Common myeloid progenitor, CD34-positive (primary cell): ENCODE data around the gene IL36B.

Experiments used
- CTCF ChIA-PET: fragments of 350-600 bp; sonication (Branson Sonifier 250); formaldehyde crosslinking; loops from one replicate; lab custom pipeline; 2021; ENCODE audit warnings: antibody characterized with exemption; lab: Charles Lee
- POLR2A ChIA-PET: fragments of 350-600 bp; sonication (Branson Sonifier 250); formaldehyde crosslinking; loops from one replicate; lab custom pipeline; 2021; ENCODE audit warnings: antibody characterized with exemption; lab: Charles Lee
- DNase-seq, 3 donors: peaks; one replicate each; pipeline versions ENCODE4 v3.0.0 to v3.0.0-alpha.2; 2013
- H3K27ac ChIP-seq, 2 experiments: 1 replicate in 1 of 2; 2 replicates in 1 of 2; pipeline ENCODE4 v1.7.0; 2013; ENCODE audit warnings: inconsistent platforms in 2 of 2, low read length in 2 of 2, mild to moderate bottlenecking in 2 of 2, low read depth in 1 of 2, moderate library complexity in 1 of 2; ENCODE audit not compliant: severe bottlenecking in 2 of 2, insufficient read depth in 1 of 2, poor library complexity in 1 of 2
- H3K27me3 ChIP-seq, 5 experiments: replicated peaks in 2 of 5; 1 replicate in 3 of 5; 2 replicates in 2 of 5; pipeline versions ENCODE4 v1.6.1 to v1.7.0; 2013; ENCODE audit warnings: low read length in 4 of 5, mild to moderate bottlenecking in 2 of 5, moderate library complexity in 2 of 5, inconsistent platforms in 1 of 5; ENCODE audit not compliant: insufficient read depth in 5 of 5, control insufficient read depth in 4 of 5
- H3K36me3 ChIP-seq, 4 experiments: 1 replicate in 2 of 4; 2 replicates in 2 of 4; pipeline versions ENCODE4 v1.6.1 to v1.7.0; 2013; ENCODE audit warnings: low read length in 3 of 4, control low read depth in 1 of 4, mild to moderate bottlenecking in 1 of 4; ENCODE audit not compliant: control insufficient read depth in 4 of 4, insufficient read depth in 4 of 4
- H3K4me1 ChIP-seq, 4 experiments: 1 replicate in 3 of 4; 2 replicates in 1 of 4; pipeline versions ENCODE4 v1.6.1 to v1.7.1; 2013; ENCODE audit warnings: low read length in 3 of 4, mild to moderate bottlenecking in 3 of 4, control low read depth in 1 of 4, inconsistent platforms in 1 of 4, moderate library complexity in 1 of 4; ENCODE audit not compliant: control insufficient read depth in 4 of 4, insufficient read depth in 4 of 4; ENCODE audit errors: control extremely low read depth in 1 of 4
- H3K4me3 ChIP-seq, 7 experiments: 1 replicate in 4 of 7; 2 replicates in 3 of 7; pipeline versions ENCODE4 v1.5.1 to v1.7.0; 2013; ENCODE audit warnings: mild to moderate bottlenecking in 7 of 7, low read length in 6 of 7, moderate library complexity in 6 of 7, inconsistent platforms in 2 of 7, low read depth in 2 of 7, control low read depth in 1 of 7; ENCODE audit not compliant: insufficient read depth in 4 of 7, control insufficient read depth in 1 of 7; ENCODE audit errors: extremely low read depth in 1 of 7
- H3K9me3 ChIP-seq, 5 experiments: 1 replicate in 4 of 5; 2 replicates in 1 of 5; pipeline versions ENCODE4 v1.6.1 to v1.7.1; 2013; ENCODE audit warnings: low read length in 4 of 5, mild to moderate bottlenecking in 2 of 5, inconsistent platforms in 1 of 5, low read depth in 1 of 5, moderate library complexity in 1 of 5; ENCODE audit not compliant: control insufficient read depth in 4 of 5, insufficient read depth in 2 of 5; ENCODE audit errors: control extremely low read depth in 1 of 5
- WGBS: methylation state at CpG from one replicate; pipeline ENCODE4 v1.1.5; 2013; ENCODE audit not compliant: insufficient coverage; 5-methylcytosine and 5-hydroxymethylcytosine counted together

The IL36B gene

DNA sequence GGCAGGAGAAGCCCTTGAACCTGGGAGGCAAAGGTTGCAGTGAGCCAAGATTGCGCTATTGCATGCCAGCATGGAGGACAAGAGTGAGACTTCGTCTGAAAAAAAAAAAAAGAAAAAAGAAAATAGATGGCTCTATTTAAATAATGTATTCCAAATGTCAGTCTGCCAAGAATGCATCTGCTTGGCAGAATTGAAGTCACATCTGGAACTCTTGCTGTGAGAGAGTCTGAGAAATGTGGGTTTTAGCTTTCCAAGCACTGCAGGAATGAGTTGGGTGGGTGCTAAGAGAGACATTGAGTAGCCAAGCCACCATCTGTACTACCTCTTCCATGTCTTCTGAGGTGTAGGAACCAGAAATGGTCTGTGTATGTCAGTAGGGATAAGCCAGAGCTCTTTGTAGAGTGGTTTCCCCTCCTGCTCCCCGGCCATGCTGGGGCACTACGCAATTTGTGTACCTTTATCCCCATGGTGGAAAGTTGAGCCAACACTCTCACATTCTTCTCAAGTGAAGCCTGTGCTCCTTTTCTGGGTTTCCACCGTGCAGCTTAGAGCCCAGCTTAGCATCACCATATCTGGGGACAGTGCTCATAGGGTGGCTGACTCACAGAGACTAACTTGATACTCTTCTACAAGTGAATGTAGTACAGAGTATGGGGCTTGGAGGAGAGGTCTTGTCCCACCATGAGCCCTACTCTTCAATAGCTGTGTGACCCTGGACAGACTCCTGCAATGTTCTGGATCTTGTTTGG is 40.4 kb upstream of the IL36B start:
- CTCF ChIA-PET: interaction anchor here (0.6 to 1.1 kb wide), 3 partner anchors 10 to 45 kb away, joined by 3 to 4 read pairs (median 3); no protein-coding TSS in a partner anchor
- Histone ChIP-seq H3K4me1 (peaks cover 0 to 11% (median under 1%) of the 10 kb centered on the region in 4 experiments), H3K36me3 (no peaks in the 10 kb centered on the region), H3K9me3 (peaks cover 0 to 9% (median 0%) of the 10 kb centered on the region in 5 experiments), H3K4me3 (no peak overlapping the region), H3K27ac (no peak overlapping the region), H3K27me3 (no peaks in the 10 kb centered on the region)
- 100% methylated on average over 4 of the region's 5 CpGs for WGBS
- POLR2A ChIA-PET: no interaction called here
- DNase-seq: no peak

DNA sequence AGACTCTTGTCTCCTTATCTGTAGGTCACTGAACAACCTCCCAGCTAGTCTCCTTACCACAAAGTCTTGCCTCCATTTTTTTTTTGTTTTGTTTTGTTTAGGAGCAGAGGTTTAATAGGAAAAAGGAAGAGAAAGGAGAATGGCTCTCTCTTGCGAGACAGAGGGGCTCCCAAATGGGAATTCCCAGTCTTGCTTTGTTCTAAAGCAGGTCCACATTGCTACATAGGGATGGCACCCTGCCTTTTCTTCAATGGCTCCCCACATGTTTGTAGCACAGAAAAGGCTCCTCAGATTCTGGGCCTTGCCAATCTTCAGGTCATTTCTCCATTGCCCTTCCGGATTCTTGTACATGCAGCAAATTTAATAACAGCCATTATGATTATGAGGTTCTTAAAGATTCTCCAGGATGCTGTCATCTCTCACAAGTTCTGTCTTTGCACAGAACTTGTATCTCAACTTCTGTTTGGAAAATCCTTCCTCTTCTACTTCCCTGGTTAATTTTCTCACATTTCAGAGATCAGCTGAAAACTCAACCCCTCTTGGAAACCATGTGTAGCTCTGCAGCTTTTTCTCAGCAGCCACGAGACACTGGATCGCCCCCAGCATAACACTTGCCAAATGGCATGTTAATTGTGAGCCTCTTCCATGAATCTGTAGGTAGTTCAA is 38.7 kb upstream of the IL36B start:
- no peaks in the 10 kb centered on the region for H3K27me3 ChIP-seq
- ChIA-PET POLR2A (no interaction called here), CTCF (no interaction called here)
- H3K4me3 ChIP-seq: no peak overlapping the region
- no peak for DNase-seq
- H3K27ac ChIP-seq: no peak overlapping the region
- no peaks in the 10 kb centered on the region for H3K36me3 ChIP-seq
- 100% methylated on average over 4 of the region's 4 CpGs for WGBS
- H3K4me1 ChIP-seq: peaks cover 0 to 11% (median under 1%) of the 10 kb centered on the region in 4 experiments
- peaks cover 0 to 6% (median 0%) of the 10 kb centered on the region in 5 experiments for H3K9me3 ChIP-seq

DNA sequence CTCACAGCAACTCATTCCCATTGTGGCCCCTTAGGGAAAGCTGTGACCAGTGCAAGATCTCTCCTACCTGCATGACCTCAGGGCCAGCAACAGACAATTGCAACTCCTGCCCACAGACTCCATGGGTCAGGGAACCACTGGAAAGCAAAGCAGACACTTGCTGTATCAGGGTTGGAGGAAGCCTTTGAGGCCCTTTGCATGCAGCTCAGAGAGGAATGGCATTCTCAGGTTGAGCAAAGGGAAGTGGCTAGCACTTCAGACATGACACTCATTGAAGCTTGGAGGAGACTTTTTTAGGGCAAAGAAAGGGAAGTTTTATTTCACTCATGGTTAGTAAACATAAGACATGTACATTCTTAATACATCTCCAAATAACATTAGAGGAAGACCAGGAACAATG is 37.2 kb upstream of the IL36B start:
- POLR2A ChIA-PET: no interaction called here
- peaks cover 0 to 11% (median under 1%) of the 10 kb centered on the region in 4 experiments for H3K4me1 ChIP-seq
- CTCF ChIA-PET: interaction anchor here (1.1 to 2.6 kb wide), 3 partner anchors 10 to 109 kb away, joined by 3 to 11 read pairs (median 8); partner anchors contain the start of gene IL36RN
- H3K36me3 ChIP-seq: no peaks in the 10 kb centered on the region
- H3K4me3 ChIP-seq: no peak overlapping the region
- H3K9me3 ChIP-seq: peaks cover 0 to 2% (median 0%) of the 10 kb centered on the region in 5 experiments
- H3K27me3 ChIP-seq: no peaks in the 10 kb centered on the region
- no peak overlapping the region for H3K27ac ChIP-seq
- peak in 2 of 3 donors; percentile 22 to 26 for DNase-seq

DNA sequence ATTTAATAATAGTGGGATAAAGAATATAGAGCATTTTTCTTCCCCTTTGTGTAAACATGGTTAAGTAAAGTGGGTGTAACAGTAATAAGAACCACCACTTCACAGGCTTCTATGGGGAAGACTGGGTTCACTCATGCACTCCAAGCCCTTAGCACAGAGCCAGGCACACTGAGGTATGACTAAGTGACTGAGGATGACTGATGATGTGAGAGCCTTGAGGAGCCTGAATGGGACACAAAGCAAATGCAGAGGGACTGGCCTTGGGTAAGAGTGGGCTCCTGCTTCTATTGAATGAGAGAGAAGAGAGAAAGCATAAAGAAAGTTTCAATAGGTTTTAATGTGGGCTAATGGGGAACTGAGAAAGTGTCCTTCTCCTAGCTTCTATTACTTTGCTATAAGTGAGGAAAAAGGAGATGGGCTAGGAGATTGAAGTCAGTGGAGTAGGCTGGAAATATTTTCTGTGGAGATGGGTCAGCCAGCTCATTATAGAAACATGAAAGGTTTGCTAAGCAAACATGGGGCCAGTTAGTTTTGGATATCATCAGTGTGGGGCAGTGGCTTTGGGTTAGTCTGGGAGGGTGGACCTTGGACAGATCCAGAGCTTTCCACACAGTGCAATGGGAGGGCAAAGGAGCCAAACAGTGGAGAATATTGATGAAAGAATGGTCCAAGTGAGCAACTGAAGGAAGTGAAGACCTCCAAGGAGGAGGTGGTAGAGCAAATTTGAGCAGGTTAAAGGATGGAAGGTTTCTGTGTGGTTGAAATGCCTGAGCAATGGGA is 35.7 kb upstream of the IL36B start:
- H3K9me3 ChIP-seq: no peaks in the 10 kb centered on the region
- H3K4me3 ChIP-seq: no peak overlapping the region
- no peak for DNase-seq
- H3K4me1 ChIP-seq: peaks cover 0 to 11% (median under 1%) of the 10 kb centered on the region in 4 experiments
- H3K27me3 ChIP-seq: no peaks in the 10 kb centered on the region
- ChIA-PET POLR2A (no interaction called here), CTCF (interaction anchor here (0.7 to 2.6 kb wide), 5 partner anchors 8 to 111 kb away, joined by 3 to 11 read pairs (median 4); no protein-coding TSS in a partner anchor)
- no peak overlapping the region for H3K27ac ChIP-seq
- no peaks in the 10 kb centered on the region for H3K36me3 ChIP-seq

DNA sequence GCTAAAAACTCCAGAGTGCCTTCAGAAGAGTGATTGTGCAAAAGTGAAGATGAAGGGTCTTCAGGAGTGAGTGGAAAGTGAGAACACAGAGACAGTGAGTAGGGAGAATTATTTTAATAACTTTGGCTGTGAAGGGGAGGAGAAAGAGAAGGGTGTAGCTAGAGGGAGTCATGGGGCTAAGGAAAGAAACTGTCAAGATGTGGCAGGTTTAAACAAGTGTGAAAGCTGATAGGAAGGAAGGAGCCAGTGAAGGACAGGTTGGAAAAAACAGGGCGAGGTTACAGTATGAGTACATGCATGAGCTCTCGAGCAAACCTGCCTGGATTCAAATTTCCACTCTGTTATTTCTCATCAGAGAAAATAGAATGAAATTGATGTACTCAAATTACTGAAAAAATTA is 32.9 kb upstream of the IL36B start:
- H3K4me1 ChIP-seq: peaks cover 0 to 10% (median under 1%) of the 10 kb centered on the region in 4 experiments
- no peaks in the 10 kb centered on the region for H3K27me3 ChIP-seq
- no peak overlapping the region for H3K4me3 ChIP-seq
- no peaks in the 10 kb centered on the region for H3K36me3 ChIP-seq
- H3K27ac ChIP-seq: no peak overlapping the region
- CTCF ChIA-PET: interaction anchor here (0.7 to 10.6 kb wide), 5 partner anchors 20 to 89 kb away, joined by 3 to 127 read pairs (median 3); no protein-coding TSS in a partner anchor
- WGBS: no CpG with 5 or more reads among the region's 2 CpGs
- POLR2A ChIA-PET: no interaction called here
- no peaks in the 10 kb centered on the region for H3K9me3 ChIP-seq
- DNase-seq: no peak

GRCh38 chr2:113084249-113085000 is 31.8 kb upstream of the IL36B start:
- DNase-seq: peak; percentile 36 to 69 (median 67)
- no peak overlapping the region for H3K27ac ChIP-seq
- H3K36me3 ChIP-seq: no peaks in the 10 kb centered on the region
- CTCF ChIA-PET: interaction anchor here (0.7 to 10.6 kb wide), 6 partner anchors 17 to 112 kb away, joined by 3 to 127 read pairs (median 3); no protein-coding TSS in a partner anchor
- no peak overlapping the region for H3K4me3 ChIP-seq
- POLR2A ChIA-PET: interaction anchor here (0.6 kb wide), 1 partner anchor 115 kb away, joined by 3 read pairs; no protein-coding TSS in a partner anchor
- 70% methylated on average over 2 of the region's 5 CpGs for WGBS
- no peaks in the 10 kb centered on the region for H3K4me1 ChIP-seq
- no peaks in the 10 kb centered on the region for H3K27me3 ChIP-seq
- H3K9me3 ChIP-seq: no peaks in the 10 kb centered on the region
